HFFc6 (cell line): Measurements from ENCODE around the gene SLC26A11. TPM values are rescaled to one million over a fixed set of nuclear protein-coding genes. Genes with fewer than 3 reads are reported as not detected.
A peak's percentile ranks its signal among the peaks of the same experiment; 100 is the strongest.

ENCODE experiments used
- DNase-seq: peaks from one replicate; pipeline ENCODE4 v3.0.0-alpha.2; 2018
- H3K27ac Mint-ChIP-seq: 2 replicates; pipeline ENCODE4 v1.8.0; 2020; ENCODE audit warnings: mild to moderate bottlenecking, mixed read lengths
- H3K27me3 Mint-ChIP-seq: 2 replicates; pipeline ENCODE4 v1.8.0; 2021; ENCODE audit warnings: mild to moderate bottlenecking, moderate library complexity, mixed read lengths; ENCODE audit not compliant: insufficient read depth
- H3K36me3 Mint-ChIP-seq: 2 replicates; pipeline ENCODE4 v1.8.0; 2021; ENCODE audit warnings: low read depth, mixed read lengths
- H3K4me1 Mint-ChIP-seq: 2 replicates; pipeline ENCODE4 v1.8.0; 2020; ENCODE audit warnings: low read depth, mixed read lengths
- H3K4me3 Mint-ChIP-seq: 2 replicates; pipeline ENCODE4 v1.8.0; 2020; ENCODE audit warnings: mild to moderate bottlenecking, moderate library complexity, mixed read lengths
- H3K9me3 Mint-ChIP-seq: 2 replicates; pipeline ENCODE4 v1.8.0; 2020; ENCODE audit warnings: mild to moderate bottlenecking, mixed read lengths
- long read RNA-seq: library from polyadenylated mRNA; unstranded; transcript quantifications from one replicate; pipeline ENCODE4 v2.0.0, GENCODE V29; 2019
- total RNA-seq, 6 experiments: library from RNA; stranded (reverse); fragmentation: NEBNext Ultra II Directional; extraction: Animal tissue kit (Norgen Biotek cat#: 25700); gene quantifications; 2 replicates in 1 of 6; 3 replicates in 5 of 6; pipeline ENCODE4 v1.2.3, GENCODE V29; 2021
- TF ChIP-seq, protein P1 (sequence below): fragments of 200-600 bp; sonication (generic); IDR thresholded peaks from 2 replicates; pipeline ENCODE4 v1.5.0; 2021; ENCODE audit warnings: antibody characterized with exemption, mild to moderate bottlenecking

The SLC26A11 gene
- 10 to 100 TPM; 11.4 to 13.6 (median 12.5) TPM for total RNA-seq
- long read RNA-seq, partial matches to known transcripts, result 1 of 5 reads
- long read RNA-seq, other reads (novel, unspliced or antisense), result 4 of 5 reads

DNA sequence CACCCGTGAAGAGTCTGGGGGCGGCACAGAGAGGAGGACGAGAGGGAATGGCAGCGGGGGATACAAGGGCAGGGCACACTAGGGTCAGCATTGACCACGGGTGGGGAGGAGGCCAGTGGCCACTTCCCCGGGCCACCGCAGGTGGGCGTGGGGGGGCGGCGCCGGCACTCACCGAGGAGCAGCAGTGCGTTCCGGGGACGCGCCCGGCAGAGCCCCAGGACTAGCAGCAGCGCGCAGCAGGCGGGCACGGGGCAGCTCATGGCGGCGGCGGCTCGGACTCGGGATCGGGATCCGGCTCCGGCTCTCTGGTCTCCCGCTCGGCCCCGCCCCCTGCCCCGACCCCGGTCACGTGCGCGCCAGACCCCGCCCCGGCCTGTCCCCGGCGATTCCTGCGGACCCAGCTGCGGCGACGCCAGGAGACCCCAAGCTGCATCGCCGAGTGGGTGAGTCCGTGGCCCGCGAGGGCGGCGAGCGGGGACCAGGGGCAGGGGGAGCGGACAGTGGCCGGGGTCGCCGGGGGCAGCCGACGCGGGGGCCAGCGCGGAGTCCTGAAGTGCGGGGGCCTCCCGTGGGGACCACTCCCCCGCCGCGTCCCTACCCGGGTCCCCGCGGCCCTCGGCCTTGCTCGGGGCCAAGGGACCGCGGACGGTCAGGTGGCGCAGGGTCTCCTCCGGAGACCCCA, at the start of gene SLC26A11, which contains the start of gene SGSH:
Gene SLC26A11 (plus strand): TSS at position 374 of the 682 bp plus-strand sequence. CDS start 1,134 bp downstream, outside the sequence.
Gene SGSH (minus strand): TSS at position 280 of the 682 bp plus-strand sequence. CDS start 20 bp downstream, at position 260.
- Mint-ChIP-seq H3K27ac (peak within 1 kb of the TSS; percentile 77), H3K36me3 (peaks cover 17% of the 10 kb centered on the region), H3K27me3 (no peaks in the 10 kb centered on the region; the same call in none of the 2 replicates), H3K9me3 (no peaks in the 10 kb centered on the region), H3K4me3 (peak within 1 kb of the TSS; percentile 94), H3K4me1 (peaks cover 13% of the 10 kb centered on the region)
- TF ChIP-seq, protein P1, sequence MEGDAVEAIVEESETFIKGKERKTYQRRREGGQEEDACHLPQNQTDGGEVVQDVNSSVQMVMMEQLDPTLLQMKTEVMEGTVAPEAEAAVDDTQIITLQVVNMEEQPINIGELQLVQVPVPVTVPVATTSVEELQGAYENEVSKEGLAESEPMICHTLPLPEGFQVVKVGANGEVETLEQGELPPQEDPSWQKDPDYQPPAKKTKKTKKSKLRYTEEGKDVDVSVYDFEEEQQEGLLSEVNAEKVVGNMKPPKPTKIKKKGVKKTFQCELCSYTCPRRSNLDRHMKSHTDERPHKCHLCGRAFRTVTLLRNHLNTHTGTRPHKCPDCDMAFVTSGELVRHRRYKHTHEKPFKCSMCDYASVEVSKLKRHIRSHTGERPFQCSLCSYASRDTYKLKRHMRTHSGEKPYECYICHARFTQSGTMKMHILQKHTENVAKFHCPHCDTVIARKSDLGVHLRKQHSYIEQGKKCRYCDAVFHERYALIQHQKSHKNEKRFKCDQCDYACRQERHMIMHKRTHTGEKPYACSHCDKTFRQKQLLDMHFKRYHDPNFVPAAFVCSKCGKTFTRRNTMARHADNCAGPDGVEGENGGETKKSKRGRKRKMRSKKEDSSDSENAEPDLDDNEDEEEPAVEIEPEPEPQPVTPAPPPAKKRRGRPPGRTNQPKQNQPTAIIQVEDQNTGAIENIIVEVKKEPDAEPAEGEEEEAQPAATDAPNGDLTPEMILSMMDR, result peak; percentile 45
- DNase-seq, result peak; percentile 59

DNA sequence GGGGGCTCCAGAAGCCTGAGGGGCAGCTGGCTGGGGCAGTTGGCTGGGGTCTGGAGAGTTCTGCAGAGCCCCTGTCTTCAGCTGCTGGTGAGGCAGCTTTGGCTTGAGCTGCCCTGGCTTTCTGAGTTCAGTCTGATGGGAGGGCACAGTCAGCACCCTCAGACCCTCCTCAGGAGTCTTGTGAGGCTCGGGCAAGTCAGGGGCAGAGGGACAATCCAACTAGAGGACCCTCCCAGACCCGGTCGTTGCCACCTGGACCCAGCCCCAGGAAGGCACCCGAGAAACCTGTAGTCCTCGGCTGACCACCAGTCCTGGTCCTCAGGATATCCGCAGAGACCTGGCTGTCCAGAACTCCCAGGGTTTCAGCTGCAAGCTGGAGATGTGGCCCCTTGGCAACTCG, 48.5 kb upstream of the SLC26A11 start:
- TF ChIP-seq, protein P1, result no peak
- H3K36me3 Mint-ChIP-seq, result no peaks in the 10 kb centered on the region
- H3K27me3 Mint-ChIP-seq, result peaks cover 23% of the 10 kb centered on the region
- peaks cover 6% of the 10 kb centered on the region for H3K4me1 Mint-ChIP-seq
- no peak overlapping the region for H3K4me3 Mint-ChIP-seq
- H3K9me3 Mint-ChIP-seq, result no peaks in the 10 kb centered on the region
- H3K27ac Mint-ChIP-seq, result no peak overlapping the region
- DNase-seq, result no peak

DNA sequence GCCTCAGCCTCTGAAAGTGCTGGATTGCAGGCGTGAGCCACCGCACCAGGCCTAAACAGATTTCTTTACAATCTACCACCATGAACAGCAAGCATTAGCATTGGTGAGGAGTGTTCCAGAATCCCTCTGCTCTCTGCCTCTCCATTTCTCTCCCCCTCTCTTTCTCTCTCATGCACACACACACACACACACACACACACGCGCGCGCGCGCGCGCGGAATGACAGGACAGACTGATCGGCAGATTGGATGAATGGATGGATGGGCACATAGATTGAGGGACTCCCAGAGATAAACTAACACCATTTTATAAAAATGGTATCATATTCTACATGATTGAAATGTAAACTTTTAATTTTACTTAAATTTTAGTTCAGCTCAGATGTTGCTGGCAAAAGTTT, 47.1 kb upstream of the SLC26A11 start:
- H3K27me3 Mint-ChIP-seq, result peaks cover 19% of the 10 kb centered on the region
- H3K4me1 Mint-ChIP-seq, result peaks cover 6% of the 10 kb centered on the region
- TF ChIP-seq, protein P1, result no peak
- no peak overlapping the region for H3K27ac Mint-ChIP-seq
- no peaks in the 10 kb centered on the region for H3K9me3 Mint-ChIP-seq
- no peak for DNase-seq
- no peak overlapping the region for H3K4me3 Mint-ChIP-seq
- no peaks in the 10 kb centered on the region for H3K36me3 Mint-ChIP-seq

DNA sequence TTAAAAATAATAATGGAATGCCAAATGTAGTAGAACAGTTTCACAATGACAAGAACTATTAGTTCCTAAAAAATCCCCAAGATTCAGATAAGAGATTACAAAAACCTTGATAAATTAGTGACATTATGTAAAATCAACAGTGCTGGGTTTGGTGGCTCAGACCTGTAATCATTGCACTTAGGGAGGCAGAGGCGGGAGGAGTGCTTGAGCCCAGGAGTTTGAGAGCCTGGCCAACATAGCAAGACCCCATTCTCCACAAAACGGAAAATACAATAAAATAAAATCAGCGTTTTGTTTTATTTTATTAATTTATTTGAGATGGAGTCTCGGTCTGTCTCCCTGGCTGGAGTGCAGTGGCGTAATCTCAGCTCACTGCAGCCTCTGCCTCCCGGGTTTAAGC, 46.3 kb upstream of the SLC26A11 start:
- no peak overlapping the region for H3K4me3 Mint-ChIP-seq
- no peaks in the 10 kb centered on the region for H3K36me3 Mint-ChIP-seq
- TF ChIP-seq, protein P1, result no peak
- no peak for DNase-seq
- H3K9me3 Mint-ChIP-seq, result no peaks in the 10 kb centered on the region
- peaks cover 22% of the 10 kb centered on the region for H3K27me3 Mint-ChIP-seq
- H3K27ac Mint-ChIP-seq, result no peak overlapping the region
- H3K4me1 Mint-ChIP-seq, result peaks cover 6% of the 10 kb centered on the region

DNA sequence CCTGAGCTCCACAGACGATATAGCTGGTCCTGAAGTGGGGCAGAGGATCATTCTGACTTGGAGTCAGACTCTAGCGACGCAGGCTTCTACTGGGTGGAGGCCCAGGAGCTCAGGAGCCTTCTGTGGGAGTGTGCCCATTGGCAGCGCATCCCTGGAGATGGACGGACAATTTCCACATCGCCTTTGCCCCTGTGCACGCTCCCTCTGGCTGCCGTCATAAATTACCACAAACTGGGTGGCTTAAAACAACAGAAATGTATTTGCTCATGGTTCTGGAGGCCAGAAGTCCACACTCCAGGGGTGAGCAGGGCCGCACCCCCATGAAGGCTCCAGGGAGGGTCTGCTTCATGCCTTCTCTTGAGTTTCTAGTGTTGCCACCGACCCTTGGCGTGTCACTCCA, 43.5 kb upstream of the SLC26A11 start:
- H3K9me3 Mint-ChIP-seq, result no peaks in the 10 kb centered on the region
- H3K36me3 Mint-ChIP-seq, result no peaks in the 10 kb centered on the region
- H3K4me1 Mint-ChIP-seq, result peaks cover 6% of the 10 kb centered on the region
- TF ChIP-seq, protein P1, result no peak
- H3K4me3 Mint-ChIP-seq, result no peak overlapping the region
- peaks cover 23% of the 10 kb centered on the region for H3K27me3 Mint-ChIP-seq
- DNase-seq, result no peak
- H3K27ac Mint-ChIP-seq, result no peak overlapping the region
